ENCODE results near the gene NCOA4.

DNA sequence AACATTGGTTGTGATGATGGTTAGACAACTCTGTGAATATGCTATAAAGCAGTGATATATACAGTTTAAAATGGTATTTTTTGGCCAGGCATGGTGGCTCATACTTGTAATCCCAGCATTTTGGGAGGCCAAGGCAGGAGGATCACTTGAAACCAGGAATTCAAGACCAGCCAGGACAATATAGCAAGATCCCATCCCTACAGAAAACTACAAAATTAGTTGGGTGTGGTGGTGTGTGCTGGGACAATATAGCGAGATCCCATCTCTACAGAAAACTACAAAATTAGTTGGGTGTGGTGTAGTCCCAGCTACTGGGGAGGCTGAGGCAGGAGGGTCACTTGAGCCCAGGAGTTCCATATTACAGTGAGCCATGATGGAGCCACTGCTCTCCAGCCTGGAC, 43.1 kb upstream of the NCOA4 start:
- TF ChIP-seq ZNF274 (IDR thresholded peaks at IDR 0.05; ENCODE audit: low read depth, low read length) (no peak), YY1 (IDR thresholded peaks at IDR 0.05; ENCODE audit: insufficient read depth, insufficient read length) (no peak), SUZ12 (IDR thresholded peaks at IDR 0.05; ENCODE audit: extremely low read depth, insufficient read depth, insufficient read length) (no peak)

Data from NT2/D1 (cell line).